HFF-Myc (cell line): ENCODE data around the gene CAMLG.

Experiments used
- DNase-seq: peaks from one replicate; pipeline ENCODE4 v3.0.0-alpha.2; 2011; ENCODE audit warnings: low read depth; ENCODE audit errors: extremely low read depth
- H3K4me3 ChIP-seq: replicated peaks from 2 replicates; pipeline ENCODE4 v1.5.1; 2011; ENCODE audit warnings: low read depth, mild to moderate bottlenecking, control low read depth, low read length
- TF ChIP-seq, protein P1 (sequence below): IDR thresholded peaks from 2 replicates; pipeline ENCODE4 v1.5.1; 2012; ENCODE audit warnings: mild to moderate bottlenecking, low read depth, low read length, control low read depth; ENCODE audit errors: missing control alignments

Gene CAMLG

GRCh38 chr5:134794819-134795218 lies 56.5 kb downstream of the CAMLG start:
- TF ChIP-seq, protein P1, sequence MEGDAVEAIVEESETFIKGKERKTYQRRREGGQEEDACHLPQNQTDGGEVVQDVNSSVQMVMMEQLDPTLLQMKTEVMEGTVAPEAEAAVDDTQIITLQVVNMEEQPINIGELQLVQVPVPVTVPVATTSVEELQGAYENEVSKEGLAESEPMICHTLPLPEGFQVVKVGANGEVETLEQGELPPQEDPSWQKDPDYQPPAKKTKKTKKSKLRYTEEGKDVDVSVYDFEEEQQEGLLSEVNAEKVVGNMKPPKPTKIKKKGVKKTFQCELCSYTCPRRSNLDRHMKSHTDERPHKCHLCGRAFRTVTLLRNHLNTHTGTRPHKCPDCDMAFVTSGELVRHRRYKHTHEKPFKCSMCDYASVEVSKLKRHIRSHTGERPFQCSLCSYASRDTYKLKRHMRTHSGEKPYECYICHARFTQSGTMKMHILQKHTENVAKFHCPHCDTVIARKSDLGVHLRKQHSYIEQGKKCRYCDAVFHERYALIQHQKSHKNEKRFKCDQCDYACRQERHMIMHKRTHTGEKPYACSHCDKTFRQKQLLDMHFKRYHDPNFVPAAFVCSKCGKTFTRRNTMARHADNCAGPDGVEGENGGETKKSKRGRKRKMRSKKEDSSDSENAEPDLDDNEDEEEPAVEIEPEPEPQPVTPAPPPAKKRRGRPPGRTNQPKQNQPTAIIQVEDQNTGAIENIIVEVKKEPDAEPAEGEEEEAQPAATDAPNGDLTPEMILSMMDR: no peak
- H3K4me3 ChIP-seq: no peak overlapping the region
- DNase-seq: no peak

DNA sequence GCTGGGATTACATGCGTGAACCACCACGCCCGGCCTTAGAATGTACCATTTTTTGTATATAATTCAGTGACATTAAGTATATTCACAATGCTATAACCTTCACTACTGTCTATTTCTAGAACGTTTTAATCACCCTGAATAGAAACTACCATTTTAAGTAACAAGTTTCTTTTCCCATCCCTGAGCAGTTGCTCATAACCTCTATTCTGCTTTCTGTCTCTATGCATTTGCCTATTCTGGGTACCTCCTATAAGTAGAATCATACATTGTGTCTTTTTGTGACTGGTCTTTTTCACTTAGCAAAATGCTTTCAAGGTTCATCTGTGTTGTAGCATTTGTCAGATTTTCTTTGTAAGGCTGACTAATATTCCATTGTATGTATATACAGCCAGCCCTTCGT lies 60.1 kb downstream of the CAMLG start:
- no peak for DNase-seq
- TF ChIP-seq, protein P1: no peak
- H3K4me3 ChIP-seq: no peak overlapping the region
